GM23248 (cell line): ENCODE data around the gene OR13H1. TPM values are rescaled to one million over a fixed set of nuclear protein-coding genes. Genes with fewer than 3 reads are reported as not detected.
"Not testable (repeated sequence)": the region's sequence is repeated elsewhere in the genome, so short reads cannot be mapped to it uniquely, and the experiment has no call there.

Experiments
- DNase-seq: peaks from one replicate; pipeline ENCODE4 v3.0.0-alpha.2; 2015
- H2AFZ ChIP-seq: fragments of 200-600 bp; sonication (generic); 2 replicates; pipeline ENCODE4 v1.6.1; 2016; ENCODE audit warnings: antibody characterized with exemption
- H3F3A ChIP-seq: fragments of 200-600 bp; sonication (generic); 2 replicates; pipeline ENCODE4 v1.6.1; 2016; ENCODE audit warnings: mild to moderate bottlenecking, antibody characterized with exemption, mixed run types; ENCODE audit not compliant: insufficient read depth
- H3K27ac ChIP-seq: fragments of 200-600 bp; sonication (generic); 2 replicates; pipeline ENCODE4 v1.5.1; 2016; ENCODE audit warnings: mild to moderate bottlenecking
- H3K27me3 ChIP-seq: fragments of 200-600 bp; sonication (generic); replicated peaks from 2 replicates; pipeline ENCODE4 v1.6.1; 2016; ENCODE audit warnings: mild to moderate bottlenecking; ENCODE audit not compliant: insufficient read depth
- H3K36me3 ChIP-seq: fragments of 200-600 bp; sonication (generic); 2 replicates; pipeline ENCODE4 v1.6.1; 2016; ENCODE audit warnings: low read depth, mild to moderate bottlenecking
- H3K4me1 ChIP-seq: fragments of 200-600 bp; sonication (generic); 2 replicates; pipeline ENCODE4 v1.6.1; 2016; ENCODE audit warnings: mild to moderate bottlenecking; ENCODE audit not compliant: insufficient read depth
- H3K4me2 ChIP-seq: fragments of 200-600 bp; sonication (generic); one replicate; pipeline ENCODE4 v1.6.1; 2016; ENCODE audit warnings: mild to moderate bottlenecking; ENCODE audit not compliant: unreplicated experiment
- H3K4me3 ChIP-seq: fragments of 200-600 bp; sonication (generic); 2 replicates; pipeline ENCODE4 v1.5.1; 2016; ENCODE audit warnings: mild to moderate bottlenecking
- H3K79me2 ChIP-seq: fragments of 200-600 bp; sonication (generic); 2 replicates; pipeline ENCODE4 v1.6.1; 2016; ENCODE audit warnings: mild to moderate bottlenecking; ENCODE audit not compliant: insufficient read depth
- H3K9ac ChIP-seq: fragments of 200-600 bp; sonication (generic); 2 replicates; pipeline ENCODE4 v1.6.1; 2016; ENCODE audit warnings: mild to moderate bottlenecking
- H3K9me2 ChIP-seq: fragments of 200-600 bp; sonication (generic); 2 replicates; pipeline ENCODE4 v1.6.1; 2016; ENCODE audit warnings: mixed run types, mild to moderate bottlenecking, moderate library complexity; ENCODE audit not compliant: insufficient read depth
- H3K9me3 ChIP-seq: fragments of 200-600 bp; sonication (generic); one replicate; pipeline ENCODE4 v1.6.1; 2017; ENCODE audit warnings: low read depth
- H4K20me1 ChIP-seq: fragments of 200-600 bp; sonication (generic); 2 replicates; pipeline ENCODE4 v1.6.0; 2016; ENCODE audit not compliant: insufficient read depth
- EZH2 ChIP-seq: fragments of 200-600 bp; sonication (generic); IDR thresholded peaks from 2 replicates; pipeline ENCODE4 v1.6.1; 2018; ENCODE audit warnings: antibody characterized with exemption, mild to moderate bottlenecking; ENCODE audit not compliant: insufficient read depth, poor library complexity, severe bottlenecking
- EZH2phosphoT487 ChIP-seq: fragments of 200-600 bp; sonication (generic); IDR thresholded peaks from 2 replicates; pipeline ENCODE4 v1.6.1; 2018; ENCODE audit warnings: antibody characterized with exemption, moderate library complexity, mild to moderate bottlenecking, low read depth; ENCODE audit not compliant: insufficient read depth
- WGBS, 2 experiments: methylation state at CpG; one replicate each; pipeline ENCODE4 v1.1.6; 2015 to 2017; ENCODE audit warnings: low lambda C conversion rate in 2 of 2, low coverage in 1 of 2; ENCODE audit errors: missing lambda C conversion rate in 2 of 2; 5-methylcytosine and 5-hydroxymethylcytosine counted together
- in situ Hi-C: fragments of 300-500 bp; cut with MboI; formaldehyde crosslinking; loops from 2 replicates; pipeline ENCODE4 v1.15.0; 2020
- polyA plus RNA-seq: library from polyadenylated mRNA; unstranded; fragments of >200 nt; fragmentation: Nextera tagmentation; extraction: Ambion mirVana; gene quantifications from 2 replicates; pipeline ENCODE4 v1.2.1, GENCODE V29; 2016
- total RNA-seq: library from RNA; depleted of rRNA; stranded (reverse); fragments of >200 nt; shearing (Covaris generic); gene quantifications from 2 replicates; pipeline ENCODE4 v1.2.3, GENCODE V29; 2014

Gene OR13H1
- total and polyA plus RNA-seq, 2 experiments from 2014 or later, result not detected

- no peak overlapping the region for H3K4me3 ChIP-seq
- no peaks in the 10 kb centered on the region for H3K4me1 ChIP-seq
- H2AFZ ChIP-seq, result no peak overlapping the region
- H3K4me2 ChIP-seq, result no peak overlapping the region
- TF ChIP-seq EZH2phosphoT487 (no peak), EZH2 (no peak)
- H3F3A ChIP-seq, result no peaks in the 10 kb centered on the region
- H3K27ac ChIP-seq, result no peak overlapping the region
- H3K79me2 ChIP-seq, result no peaks in the 10 kb centered on the region
- DNase-seq, result no peak
- in situ Hi-C loops, result no loop called here
- 35 to 43% methylated on average over 11 of the region's 11 CpGs for WGBS, 2 experiments
- H3K36me3 ChIP-seq, result no peaks in the 10 kb centered on the region
- H4K20me1 ChIP-seq, result no peaks in the 10 kb centered on the region
- no peaks in the 10 kb centered on the region for H3K9me3 ChIP-seq
- H3K9me2 ChIP-seq, result no peaks in the 10 kb centered on the region
- H3K27me3 ChIP-seq, result no peaks in the 10 kb centered on the region
- H3K9ac ChIP-seq, result no peak overlapping the region
Measured at GRCh38 chrX:131577999-131578734, 34.3 kb downstream of the OR13H1 start.

DNA sequence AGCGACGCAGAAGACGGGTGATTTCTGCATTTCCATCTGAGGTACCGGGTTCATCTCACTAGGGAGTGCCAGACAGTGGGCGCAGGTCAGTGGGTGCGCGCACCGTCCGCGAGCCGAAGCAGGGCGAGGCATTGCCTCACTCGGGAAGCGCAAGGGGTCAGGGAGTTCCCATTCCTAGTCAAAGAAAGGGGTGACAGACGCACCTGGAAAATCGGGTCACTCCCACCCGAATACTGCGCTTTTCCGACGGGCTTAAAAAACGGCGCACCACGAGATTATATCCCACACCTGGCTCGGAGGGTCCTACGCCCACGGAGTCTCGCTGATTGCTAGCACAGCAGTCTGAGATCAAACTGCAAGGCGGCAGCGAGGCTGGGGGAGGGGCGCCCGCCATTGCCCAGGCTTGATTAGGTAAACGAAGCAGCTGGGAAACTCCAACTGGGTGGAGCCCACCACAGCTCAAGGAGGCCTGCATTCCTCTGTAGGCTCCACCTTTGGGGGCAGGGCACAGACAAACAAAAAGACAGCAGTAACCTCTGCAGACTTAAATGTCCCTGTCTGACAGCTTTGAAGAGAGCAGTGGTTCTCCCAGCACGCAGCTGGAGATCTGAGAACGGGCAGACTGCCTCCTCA is 35.0 kb downstream of the OR13H1 start:
- H2AFZ ChIP-seq, H3K79me2 ChIP-seq, DNase-seq, H3K4me3 ChIP-seq, H3K4me2 ChIP-seq, H3K27ac ChIP-seq, H3K27me3 ChIP-seq, H3K9me3 ChIP-seq, H3K4me1 ChIP-seq, H3F3A ChIP-seq, in situ Hi-C loops, H3K36me3 ChIP-seq, H4K20me1 ChIP-seq, H3K9me2 ChIP-seq, H3K9ac ChIP-seq: not testable (repeated sequence)
- 42 to 68% methylated on average over 6 to 18 of the region's 34 CpGs for WGBS, 2 experiments

DNA sequence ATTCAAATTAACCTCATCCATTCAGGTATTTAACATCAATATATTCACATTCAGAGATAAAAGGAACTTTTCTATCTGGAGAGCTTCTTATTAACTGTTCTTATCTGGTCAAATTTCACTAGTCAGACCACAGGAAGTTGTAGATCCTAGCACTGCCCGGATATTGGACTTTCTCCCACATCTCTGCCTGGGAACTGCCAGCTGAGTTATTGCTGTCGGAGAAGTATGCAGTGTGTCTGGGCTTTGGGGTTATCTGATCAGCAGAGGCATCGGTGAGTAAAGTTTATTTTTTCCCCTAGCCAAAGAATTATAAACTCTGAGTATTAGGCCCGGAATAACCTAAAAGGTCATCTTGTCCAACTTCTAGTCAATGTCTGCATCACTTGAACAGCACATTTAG is 45.1 kb downstream of the OR13H1 start:
- no peaks in the 10 kb centered on the region for H4K20me1 ChIP-seq
- no peaks in the 10 kb centered on the region for H3K4me1 ChIP-seq
- no peaks in the 10 kb centered on the region for H3K27me3 ChIP-seq
- H3K4me2 ChIP-seq, result no peak overlapping the region
- no peaks in the 10 kb centered on the region for H3K79me2 ChIP-seq
- no peaks in the 10 kb centered on the region for H3K9me3 ChIP-seq
- no peak overlapping the region for H3K27ac ChIP-seq
- H3K9me2 ChIP-seq, result no peaks in the 10 kb centered on the region
- no peak for TF ChIP-seq EZH2
- no peak for TF ChIP-seq EZH2phosphoT487
- WGBS, 2 experiments, result 3 to 4% methylated on average over 4 of the region's 4 CpGs
- no peaks in the 10 kb centered on the region for H3F3A ChIP-seq
- in situ Hi-C loops, result no loop called here
- no peak overlapping the region for H3K9ac ChIP-seq
- H2AFZ ChIP-seq, result no peak overlapping the region
- no peak overlapping the region for H3K4me3 ChIP-seq
- no peaks in the 10 kb centered on the region for H3K36me3 ChIP-seq
- no peak for DNase-seq
